HepG2 (cell line): ENCODE data around the gene PTPRC.
A peak's percentile ranks its signal among the peaks of the same experiment; 100 is the strongest.

Experiments
- ATF2 ChIP-seq: sonication (generic); formaldehyde crosslinking; IDR thresholded peaks from 2 replicates; pipeline ENCODE4 v1.4.0; 2020; ENCODE audit warnings: missing genetic modification reagents
- BCLAF1 ChIP-seq: fragments of 450-650 bp; IDR thresholded peaks from 2 replicates; pipeline ENCODE4 v1.6.1; 2017; ENCODE audit warnings: mild to moderate bottlenecking
- CTCF ChIP-seq: sonication (generic); formaldehyde crosslinking; IDR thresholded peaks from 2 replicates; pipeline ENCODE4 v1.5.0; 2020; ENCODE audit warnings: mild to moderate bottlenecking, missing genetic modification reagents, moderate library complexity
- GTF2F1 ChIP-seq: fragments of 150-350 bp; IDR thresholded peaks from 2 replicates; pipeline ENCODE4 v1.6.1; 2014; ENCODE audit warnings: low read length
- MLLT10 ChIP-seq: sonication (generic); formaldehyde crosslinking; IDR thresholded peaks from 2 replicates; pipeline ENCODE4 v1.4.0; 2020; ENCODE audit warnings: missing genetic modification reagents
- NFRKB ChIP-seq: fragments of 450-650 bp; IDR thresholded peaks from 2 replicates; pipeline ENCODE4 v1.6.1; 2017
- NR2F2 ChIP-seq: IDR thresholded peaks from 2 replicates; pipeline ENCODE4 v1.6.1; 2012; ENCODE audit warnings: low read depth, inconsistent platforms, borderline replicate concordance
- NR3C1 ChIP-seq: sonication (generic); formaldehyde crosslinking; IDR thresholded peaks from 2 replicates; pipeline ENCODE4 v1.4.0; 2020; ENCODE audit warnings: missing genetic modification reagents
- POLR2A ChIP-seq, 2 experiments: IDR thresholded peaks; 2 replicates each; pipeline ENCODE4 v1.6.1; 2011; ENCODE audit warnings: low read depth in 2 of 2, low read length in 2 of 2, mild to moderate bottlenecking in 1 of 2, moderate library complexity in 1 of 2; ENCODE audit not compliant: insufficient read depth in 1 of 2
- POLR2AphosphoS5 ChIP-seq: IDR thresholded peaks from 2 replicates; pipeline ENCODE4 v1.6.1; 2012; ENCODE audit warnings: low read depth, low read length
- SRF ChIP-seq: IDR thresholded peaks from 2 replicates; pipeline ENCODE4 v1.6.1; 2011; ENCODE audit warnings: mild to moderate bottlenecking, low read depth, low read length, moderate library complexity
- SRSF9 ChIP-seq: fragments of 200-400 bp; formaldehyde crosslinking; IDR thresholded peaks from 2 replicates; pipeline ENCODE4 v1.6.1; 2018; ENCODE audit warnings: borderline replicate concordance, mild to moderate bottlenecking, low read depth, low read length; ENCODE audit not compliant: insufficient read depth, poor library complexity, severe bottlenecking
- ZHX1 ChIP-seq: sonication (generic); formaldehyde crosslinking; IDR thresholded peaks from 2 replicates; pipeline ENCODE4 v1.8.1; 2022; ENCODE audit warnings: low read depth, mild to moderate bottlenecking, missing genetic modification reagents
- ZNF407 ChIP-seq: sonication (generic); formaldehyde crosslinking; IDR thresholded peaks from one replicate; pipeline ENCODE4 v1.5.1; 2020; ENCODE audit warnings: mild to moderate bottlenecking, missing genetic modification reagents; ENCODE audit errors: not compliant biosample characterization

- TF ChIP-seq CTCF (CRISPR knock-in tag): peak; percentile 79
- TF ChIP-seq POLR2AphosphoS5: no peak
- TF ChIP-seq SRF: no peak
- no peak for TF ChIP-seq SRSF9
- TF ChIP-seq ZHX1 (CRISPR knock-in tag): no peak
- TF ChIP-seq NR3C1 (CRISPR knock-in tag): no peak
- no peak for TF ChIP-seq BCLAF1
- TF ChIP-seq POLR2A (IDR thresholded peaks at IDR 0.05; ENCODE audit: insufficient read depth in 1 of 2, low read depth in 2 of 2, low read length in 2 of 2): no peak
- no peak for TF ChIP-seq NFRKB
- no peak for TF ChIP-seq MLLT10 (CRISPR knock-in tag)
- no peak for TF ChIP-seq ATF2 (CRISPR knock-in tag)
- TF ChIP-seq ZNF407 (CRISPR knock-in tag): no peak
- no peak for TF ChIP-seq GTF2F1
- no peak for TF ChIP-seq NR2F2
Observed at GRCh38 chr1:198699167-198700015, 60.6 kb downstream of the PTPRC start.
